Subcutaneous adipose tissue (tissue), 4 donors: Measurements from ENCODE around the gene ADARB2. TPM values are rescaled to one million over a fixed set of nuclear protein-coding genes. Genes with fewer than 3 reads are reported as not detected.

Experiments used
- CTCF ChIP-seq: fragments of 450-650 bp; IDR thresholded peaks from one replicate; pipeline ENCODE4 v1.5.1; 2016; ENCODE audit warnings: low read depth, mild to moderate bottlenecking, control low read depth, antibody characterized with exemption, moderate library complexity
- total RNA-seq, 4 donors: library from RNA; depleted of rRNA; stranded (reverse); fragments of >200 nt; gene quantifications; one replicate each; pipeline ENCODE4 v1.1.0, GENCODE V29; 2016

Gene ADARB2
- total RNA-seq, 4 donors from 2014 or later, result under 0.01 to 0.65 (median 0.44) TPM; not detected in 1

- no peak for TF ChIP-seq CTCF
These were observed 371.0 kb downstream of the ADARB2 start for GRCh38 chr10:1366322-1366691.

DNA sequence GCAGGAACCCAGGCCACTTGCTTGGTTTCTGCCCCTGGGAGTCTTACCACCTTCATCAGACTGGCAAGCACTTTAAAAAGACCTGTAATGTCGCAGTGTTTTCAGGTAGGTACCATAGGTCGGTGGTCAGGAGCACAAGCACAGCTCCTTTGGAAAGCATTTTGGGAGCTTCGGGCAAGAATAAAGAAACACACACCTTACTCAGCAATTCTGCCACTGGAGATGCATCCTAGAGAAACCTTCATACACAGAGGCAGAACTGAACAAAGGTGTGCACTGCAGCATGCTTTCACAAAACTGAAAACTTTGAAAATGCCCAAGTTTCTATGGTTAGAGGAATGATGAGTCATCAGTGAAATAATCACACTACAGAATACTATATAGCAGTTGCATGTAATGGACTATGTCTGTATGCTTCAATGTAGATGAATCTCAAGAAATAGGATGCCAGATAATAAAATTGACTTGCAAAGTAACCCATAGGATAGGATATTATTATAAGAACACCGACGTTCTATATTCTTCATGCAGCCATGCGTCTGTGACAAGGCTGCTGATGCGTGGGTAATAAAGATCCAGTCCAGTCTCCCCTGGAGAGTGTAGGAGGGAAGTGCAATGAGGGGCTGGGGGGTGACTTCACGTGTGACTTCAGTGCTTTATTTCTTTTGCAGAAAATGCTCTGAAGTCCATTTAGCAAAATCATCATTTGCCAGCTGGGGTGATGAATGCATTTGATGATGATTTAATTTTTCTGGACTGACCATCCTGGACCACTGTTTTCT is 371.6 kb downstream of the ADARB2 start:
- TF ChIP-seq CTCF, result no peak

DNA sequence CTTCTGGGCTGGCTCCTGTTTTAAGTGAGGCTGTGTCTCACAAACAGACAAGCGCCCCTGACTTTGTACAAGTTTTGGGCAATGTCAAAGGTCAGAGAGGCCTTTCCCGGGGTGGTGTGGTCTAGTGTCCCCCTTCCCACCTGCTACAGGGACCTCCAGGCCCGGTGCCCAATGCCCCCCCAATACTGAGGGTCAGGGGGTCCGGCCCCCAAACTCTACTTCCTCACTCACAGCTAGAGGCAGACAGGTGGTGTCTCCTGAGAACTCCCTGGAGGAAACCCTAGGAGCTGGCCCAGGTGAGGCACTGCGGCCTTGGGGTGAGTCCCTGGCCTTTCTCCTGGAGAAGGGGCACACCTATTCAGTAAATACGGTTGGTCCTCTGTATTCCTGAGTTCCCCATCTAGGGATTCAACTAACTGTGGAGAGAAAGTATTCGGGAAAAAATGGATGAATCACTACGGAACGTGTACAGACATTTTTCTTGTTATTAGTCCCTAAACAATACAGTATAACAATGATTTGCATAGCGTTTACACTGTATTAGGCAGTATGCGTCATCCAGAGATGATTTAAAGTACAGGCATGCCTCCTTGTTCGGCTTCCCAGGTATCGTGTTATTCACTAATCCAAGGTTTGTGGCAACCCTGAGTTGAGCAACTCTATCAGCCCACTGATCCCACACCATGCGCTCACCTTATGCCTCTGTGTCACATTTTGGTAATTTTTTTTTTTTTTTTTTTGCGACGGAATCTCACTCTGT is 373.0 kb downstream of the ADARB2 start:
- TF ChIP-seq CTCF, result no peak

- no peak for TF ChIP-seq CTCF
These were observed 373.7 kb downstream of the ADARB2 start for GRCh38 chr10:1363446-1364121.

DNA sequence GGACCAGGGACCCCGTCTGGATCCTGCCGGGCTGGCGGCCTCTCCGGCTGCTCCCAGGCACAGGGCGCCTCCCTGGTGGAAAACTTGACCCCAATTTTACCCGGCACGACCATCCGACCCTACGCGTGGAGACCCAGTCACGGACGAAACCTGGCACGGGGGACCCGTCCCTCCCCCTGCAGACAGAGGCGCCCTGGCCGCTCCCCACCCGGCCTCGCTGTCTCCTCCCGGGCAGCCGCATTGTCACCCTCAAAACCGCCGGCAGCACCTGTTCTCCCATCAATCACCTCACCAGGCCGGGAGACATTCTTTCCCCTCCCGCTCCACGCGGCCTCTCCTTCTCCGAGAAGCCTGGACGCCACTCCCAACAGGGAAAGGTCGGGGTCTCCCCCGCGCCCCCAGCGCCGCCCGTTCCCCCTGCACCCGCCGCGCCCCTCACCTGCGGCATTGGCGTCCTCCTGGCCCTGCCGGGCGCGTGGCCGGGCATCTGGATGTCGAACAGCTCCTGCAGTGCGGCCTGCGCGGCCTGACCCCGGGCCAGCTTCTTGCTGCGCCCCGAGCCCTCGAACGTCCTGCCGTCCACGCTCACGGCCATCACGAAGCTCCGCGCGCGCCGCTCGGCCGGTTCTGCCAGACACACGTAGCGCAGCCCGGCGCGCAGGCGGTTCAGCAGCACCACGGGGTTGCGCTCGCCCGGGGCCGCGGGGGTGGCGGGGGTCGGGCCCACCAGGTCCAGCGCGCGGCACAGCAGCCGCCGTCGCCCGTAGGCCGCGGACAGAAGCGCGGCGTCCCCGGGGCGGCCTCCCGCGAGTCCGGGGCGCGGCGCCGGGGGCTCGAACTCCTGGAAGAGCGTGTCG is 374.5 kb downstream of the ADARB2 start:
- no peak for TF ChIP-seq CTCF

- no peak for TF ChIP-seq CTCF
These were observed 375.8 kb downstream of the ADARB2 start for GRCh38 chr10:1361411-1362105.
